HuH-7 (cell line): ENCODE data around the gene ENTPD2.
"Not testable (repeated sequence)": the region's sequence is repeated elsewhere in the genome, so short reads cannot be mapped to it uniquely, and the experiment has no call there.

Source experiments
- DNase-seq: peaks from one replicate; pipeline ENCODE4 v3.0.0; 2011; ENCODE audit warnings: low spot score

The ENTPD2 gene

DNA sequence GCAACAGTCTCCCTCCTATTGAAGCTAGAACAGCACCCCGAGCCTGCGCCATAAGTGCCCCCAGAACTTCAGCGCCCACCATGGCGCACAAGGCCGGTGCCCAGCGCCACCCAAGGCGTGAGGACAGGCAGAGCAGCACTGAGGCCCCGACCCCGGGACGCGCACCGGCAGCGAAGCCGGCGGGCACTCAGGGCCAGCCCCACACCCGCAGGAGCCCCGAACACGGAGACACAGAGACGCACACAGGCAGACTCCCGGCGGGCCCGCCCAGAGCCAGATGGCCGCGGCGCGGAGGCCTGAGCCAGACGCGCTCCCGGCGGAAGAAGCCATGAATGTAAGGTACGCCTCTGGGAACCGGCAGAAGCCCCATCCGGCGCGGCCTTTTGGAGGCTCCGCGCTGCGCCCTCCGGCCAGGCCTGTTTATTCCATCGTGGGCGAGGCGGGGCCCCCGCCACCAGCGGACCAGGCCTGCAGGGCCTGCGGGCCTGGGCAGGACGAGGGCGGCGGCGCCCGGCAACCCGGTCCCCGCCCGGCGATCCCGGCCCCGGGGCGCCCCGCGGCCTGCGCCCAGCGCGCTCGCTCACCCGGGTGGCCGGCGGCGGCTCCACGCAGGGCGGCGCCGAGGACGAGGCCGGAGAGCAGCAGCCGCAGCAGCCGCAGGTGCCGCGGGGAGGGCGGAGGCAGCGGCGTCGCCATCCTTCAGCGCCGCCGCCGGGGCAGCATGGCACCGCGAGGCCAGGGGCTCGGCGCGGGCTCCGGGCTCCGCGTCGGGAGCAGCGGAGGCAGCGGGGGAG lies 8.4 kb downstream of the ENTPD2 start:
- DNase-seq, result peak; percentile 45

DNA sequence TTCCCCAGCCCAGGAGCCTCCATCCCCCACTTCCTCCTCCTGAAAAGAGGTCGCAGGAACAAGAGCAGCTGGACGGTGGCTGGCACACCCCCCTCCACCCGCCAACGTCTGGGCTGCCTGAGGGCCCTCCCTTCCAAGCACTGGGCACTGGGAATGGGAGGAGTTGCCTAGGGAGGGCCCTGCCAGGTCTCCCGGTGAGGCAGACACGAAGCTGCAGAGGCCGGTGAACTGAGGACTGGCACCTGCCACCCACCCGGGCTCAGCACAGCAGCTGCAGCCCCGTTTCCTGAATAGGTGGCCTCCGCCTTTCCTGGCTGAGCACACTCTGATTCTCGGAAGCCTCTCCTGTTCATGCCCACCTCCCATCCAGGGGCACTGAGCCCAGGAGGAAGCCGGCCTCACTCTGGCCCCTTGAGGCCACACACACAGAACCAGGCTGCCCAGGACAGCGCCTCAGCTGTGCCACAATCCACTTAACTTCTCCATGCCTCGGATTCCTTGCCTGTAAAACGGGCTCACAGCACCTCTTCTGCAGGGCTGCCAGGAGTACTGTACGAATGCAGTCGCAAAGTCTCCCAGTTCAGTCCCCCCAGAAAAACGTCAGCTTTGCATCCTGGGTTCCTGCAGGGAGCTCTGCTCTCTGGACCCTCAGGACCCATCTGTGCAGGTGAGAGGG lies 9.2 kb downstream of the ENTPD2 start:
- no peak for DNase-seq

DNA sequence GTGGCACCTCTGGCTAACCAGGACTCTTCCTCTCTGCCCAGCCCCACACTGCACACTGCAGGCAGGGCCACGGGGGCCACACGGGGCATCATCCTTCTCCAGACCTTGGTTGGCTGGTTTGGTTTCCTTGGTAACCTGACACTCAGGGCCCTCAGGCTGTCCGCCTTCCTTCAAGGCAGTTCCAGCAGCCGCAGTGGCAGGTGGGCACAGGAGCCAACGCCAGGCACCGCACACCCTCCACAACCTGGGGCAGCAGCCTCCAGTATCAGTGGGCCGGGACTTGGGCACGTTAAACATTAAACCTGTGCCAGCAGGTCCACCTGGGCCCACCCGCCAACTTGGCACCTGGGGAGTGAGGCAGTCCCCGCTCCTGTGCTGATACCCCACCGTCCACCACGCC lies 9.8 kb downstream of the ENTPD2 start:
- DNase-seq, result no peak

DNA sequence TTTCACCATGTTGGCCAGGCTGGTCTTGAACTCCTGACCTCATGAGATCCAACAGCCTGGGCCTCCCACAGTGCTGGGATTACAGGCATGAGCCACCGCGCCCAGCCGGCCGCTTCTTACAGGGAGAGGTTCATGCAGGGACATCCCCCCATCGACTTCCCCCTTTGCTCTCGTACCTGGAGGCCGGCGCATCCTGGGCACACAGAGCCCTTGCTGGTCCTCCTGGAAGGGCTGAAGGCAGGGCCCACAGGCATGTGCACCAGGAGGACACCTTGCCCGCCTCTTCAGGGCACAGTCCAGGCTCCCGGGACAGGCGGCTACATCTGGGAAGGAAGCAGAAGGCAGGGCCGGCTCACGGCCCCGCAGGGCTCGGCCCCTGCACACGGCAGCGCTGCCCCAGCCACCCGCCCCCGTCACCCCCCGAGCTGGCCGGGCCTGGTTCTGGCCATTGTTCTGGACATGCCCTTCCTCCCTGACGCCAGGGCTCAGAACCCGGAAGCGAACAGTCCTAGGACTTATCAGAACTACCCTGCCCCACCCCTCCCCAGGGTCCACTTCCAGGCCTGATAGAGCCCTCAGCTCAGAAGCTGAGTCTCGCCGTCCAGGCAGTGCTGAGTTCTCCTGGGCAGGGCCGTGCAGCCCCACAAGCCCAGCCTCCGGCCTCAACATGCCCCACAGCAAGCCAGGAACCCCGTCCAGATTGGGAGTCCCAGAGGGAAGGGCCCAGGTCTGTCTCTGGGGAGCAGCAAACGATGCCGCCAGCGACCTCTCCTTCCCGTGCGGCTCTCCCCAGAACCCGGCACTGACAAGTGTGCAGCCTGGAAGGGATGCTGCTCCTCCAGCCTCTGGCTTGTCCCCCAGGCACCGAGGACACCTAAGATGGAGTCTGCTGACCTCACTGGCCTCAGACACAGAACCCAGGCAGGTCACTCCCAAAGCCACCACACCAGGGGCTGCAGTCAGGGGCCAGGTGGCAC lies 10.8 kb downstream of the ENTPD2 start:
- DNase-seq, result no peak

DNA sequence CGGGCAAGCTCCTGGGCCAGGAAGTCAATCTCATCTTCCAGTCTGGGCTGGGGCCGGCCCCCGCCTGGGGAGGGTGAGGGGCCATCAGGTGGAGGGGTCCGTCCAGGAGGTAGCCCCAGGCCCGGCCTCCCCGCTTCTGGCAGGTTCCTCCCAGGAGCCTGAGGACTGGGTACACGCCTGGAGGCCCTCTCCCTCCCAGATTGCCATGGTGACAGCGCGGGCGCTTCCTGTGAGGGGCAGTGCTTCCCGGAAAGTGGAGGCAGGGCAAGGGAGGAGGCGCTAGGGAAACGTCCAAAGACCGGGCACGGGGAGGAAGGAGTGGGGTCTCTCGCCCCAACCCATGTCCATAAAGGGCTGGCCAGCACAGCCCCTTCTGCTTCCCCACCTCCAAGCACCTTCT lies 12.7 kb downstream of the ENTPD2 start:
- DNase-seq, result no peak

DNA sequence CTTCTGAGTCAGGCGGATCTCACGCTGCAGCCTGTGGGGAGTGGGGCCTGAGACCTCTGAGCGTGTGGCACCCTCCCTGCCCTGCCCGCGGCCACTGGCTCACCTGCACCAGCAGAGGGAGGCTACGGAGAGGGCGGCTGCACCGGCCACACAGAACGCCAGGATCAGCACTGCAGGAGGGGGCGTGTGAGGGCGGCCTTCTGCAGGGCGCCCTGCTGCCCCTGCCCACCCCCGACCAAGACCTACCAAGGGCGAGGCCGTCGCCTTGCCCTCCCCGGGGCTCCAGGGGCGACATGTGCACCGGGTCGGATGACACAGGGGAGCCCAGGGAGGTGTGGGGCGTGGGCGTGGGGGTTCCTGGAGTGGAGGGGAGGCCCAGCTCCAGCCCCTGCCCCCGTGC lies 13.3 kb downstream of the ENTPD2 start:
- no peak for DNase-seq

DNA sequence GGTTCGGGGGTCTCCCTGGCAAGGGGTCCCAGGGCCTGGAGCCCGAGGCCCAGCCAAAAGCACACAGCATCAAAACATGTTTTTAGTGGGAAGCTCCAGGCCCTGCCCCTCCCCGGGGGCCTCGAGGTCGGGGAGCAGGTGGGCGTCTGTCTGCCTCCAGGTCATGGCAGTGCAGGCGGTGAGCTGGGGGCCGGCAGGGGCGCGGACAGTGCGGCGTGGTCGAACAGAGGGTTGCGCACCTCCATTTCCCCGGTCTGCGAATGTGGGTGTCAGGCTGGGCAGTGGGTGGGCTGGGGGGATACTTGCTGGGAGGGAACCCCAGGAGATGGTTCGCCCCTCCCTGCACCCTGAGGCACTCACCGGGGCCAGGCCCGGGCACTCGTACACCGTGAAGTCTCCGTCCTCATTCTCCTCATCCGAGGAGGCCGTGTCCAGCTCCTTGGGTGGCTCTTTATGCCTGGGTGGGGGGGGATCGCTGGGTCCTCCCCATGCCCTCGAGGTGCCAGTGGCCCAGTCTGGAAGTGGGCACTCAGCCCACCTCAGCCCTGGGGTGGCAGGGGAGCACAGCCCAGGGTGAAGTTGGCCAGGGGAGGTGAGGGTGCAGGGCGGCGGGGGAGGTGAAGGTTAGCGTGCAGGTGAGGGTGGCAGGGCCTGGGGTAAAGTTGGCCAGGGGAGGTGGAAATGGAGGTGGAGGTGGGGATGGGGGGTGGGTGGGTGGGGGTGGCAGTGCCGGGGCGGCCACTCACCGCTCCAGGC lies 14.1 kb downstream of the ENTPD2 start:
- DNase-seq, result no peak

DNA sequence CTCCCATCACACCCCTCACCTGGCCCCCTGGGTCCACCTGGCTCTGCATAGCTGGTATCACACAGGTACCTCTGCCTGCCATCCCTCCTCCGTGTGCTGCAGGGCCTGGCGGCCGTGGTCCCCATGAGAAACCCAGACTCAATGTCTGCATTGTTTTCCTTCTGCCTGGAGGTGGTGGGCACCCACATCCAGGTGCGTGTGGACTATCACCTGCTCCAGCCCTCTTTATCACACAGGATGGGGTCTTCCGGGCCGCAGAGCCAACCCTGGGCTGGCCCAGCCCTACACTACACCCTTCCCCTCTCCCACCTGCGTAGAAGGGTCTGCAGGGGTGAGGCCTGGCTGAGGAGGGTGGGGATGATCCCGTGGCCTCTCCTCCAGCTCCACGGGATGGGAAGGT lies 14.9 kb downstream of the ENTPD2 start:
- no peak for DNase-seq

DNA sequence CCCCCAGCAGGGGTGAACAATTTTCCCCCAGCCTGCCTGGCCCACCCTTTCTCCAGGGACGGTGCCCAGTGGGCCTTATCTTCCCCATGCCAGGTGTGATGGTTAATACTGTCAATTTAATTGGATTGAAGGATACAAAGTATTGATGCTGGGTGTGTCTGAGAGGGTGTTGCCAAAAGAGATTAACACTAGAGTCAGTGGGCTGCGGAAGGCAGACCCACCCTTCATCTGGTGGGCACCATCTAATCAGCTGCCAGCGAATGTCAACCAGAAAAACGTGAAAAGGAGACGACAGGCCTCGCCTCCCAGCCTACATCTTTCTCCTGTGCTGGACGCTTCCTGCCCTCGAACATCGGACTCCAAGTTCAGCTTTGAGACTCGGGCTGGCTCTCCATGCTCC lies 16.4 kb downstream of the ENTPD2 start:
- no peak for DNase-seq

DNA sequence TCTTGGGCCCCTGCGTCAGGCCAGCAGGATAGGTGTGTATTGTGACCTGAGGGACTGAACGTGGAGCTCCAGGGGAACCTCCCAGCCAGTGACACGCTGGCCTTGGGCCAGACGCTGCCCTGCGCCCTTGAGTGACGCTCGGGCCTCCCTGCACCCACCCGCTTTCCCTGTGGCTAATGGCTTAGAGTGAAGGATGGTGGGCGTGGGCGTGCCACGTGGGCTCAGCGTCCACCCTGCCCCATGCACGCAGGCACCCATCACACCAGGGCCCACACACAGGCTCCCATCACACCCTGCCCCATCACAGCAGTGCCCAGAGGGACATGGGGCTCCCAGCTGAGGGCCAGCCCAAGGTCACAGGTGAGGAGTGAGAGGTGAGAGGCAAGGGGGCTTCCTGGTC lies 16.8 kb downstream of the ENTPD2 start:
- DNase-seq, result no peak

DNA sequence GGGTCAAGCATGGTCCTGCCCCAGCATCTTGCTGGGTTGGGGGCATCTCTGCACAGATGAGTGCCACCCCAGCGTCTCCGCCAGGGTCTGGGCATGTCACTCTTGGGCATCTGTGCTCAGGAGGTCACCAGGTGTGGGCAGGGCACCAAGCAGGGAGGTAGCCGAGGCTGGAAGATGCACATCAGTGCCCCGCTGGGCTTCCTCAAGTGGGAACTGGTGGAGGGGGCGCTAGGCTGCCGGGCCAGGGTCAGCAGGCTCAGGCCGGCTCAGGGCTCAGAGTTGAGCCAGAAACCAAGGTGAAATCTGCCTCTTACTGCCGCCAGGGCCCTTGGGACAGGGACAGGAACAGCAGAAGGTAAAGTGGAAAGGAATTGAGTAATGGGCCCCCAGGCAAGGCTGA lies 17.9 kb downstream of the ENTPD2 start:
- DNase-seq, result no peak

DNA sequence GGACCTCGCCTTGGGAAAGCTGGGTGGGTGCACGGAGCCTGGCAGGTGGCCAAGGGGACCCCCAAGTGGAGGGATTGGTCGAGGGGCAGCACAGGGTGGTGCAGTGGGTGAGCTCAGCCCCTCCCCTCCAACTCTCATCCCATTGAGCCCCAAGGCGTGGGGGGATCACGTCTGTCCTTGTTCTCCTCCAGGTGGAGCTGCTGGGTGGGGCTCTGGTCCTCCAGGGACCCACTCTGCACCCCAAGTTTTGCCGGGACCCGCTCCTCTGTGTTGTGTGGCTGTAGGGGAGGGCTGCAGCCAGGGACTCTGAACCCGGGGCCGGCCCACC lies 18.4 kb downstream of the ENTPD2 start:
- DNase-seq, result no peak

DNA sequence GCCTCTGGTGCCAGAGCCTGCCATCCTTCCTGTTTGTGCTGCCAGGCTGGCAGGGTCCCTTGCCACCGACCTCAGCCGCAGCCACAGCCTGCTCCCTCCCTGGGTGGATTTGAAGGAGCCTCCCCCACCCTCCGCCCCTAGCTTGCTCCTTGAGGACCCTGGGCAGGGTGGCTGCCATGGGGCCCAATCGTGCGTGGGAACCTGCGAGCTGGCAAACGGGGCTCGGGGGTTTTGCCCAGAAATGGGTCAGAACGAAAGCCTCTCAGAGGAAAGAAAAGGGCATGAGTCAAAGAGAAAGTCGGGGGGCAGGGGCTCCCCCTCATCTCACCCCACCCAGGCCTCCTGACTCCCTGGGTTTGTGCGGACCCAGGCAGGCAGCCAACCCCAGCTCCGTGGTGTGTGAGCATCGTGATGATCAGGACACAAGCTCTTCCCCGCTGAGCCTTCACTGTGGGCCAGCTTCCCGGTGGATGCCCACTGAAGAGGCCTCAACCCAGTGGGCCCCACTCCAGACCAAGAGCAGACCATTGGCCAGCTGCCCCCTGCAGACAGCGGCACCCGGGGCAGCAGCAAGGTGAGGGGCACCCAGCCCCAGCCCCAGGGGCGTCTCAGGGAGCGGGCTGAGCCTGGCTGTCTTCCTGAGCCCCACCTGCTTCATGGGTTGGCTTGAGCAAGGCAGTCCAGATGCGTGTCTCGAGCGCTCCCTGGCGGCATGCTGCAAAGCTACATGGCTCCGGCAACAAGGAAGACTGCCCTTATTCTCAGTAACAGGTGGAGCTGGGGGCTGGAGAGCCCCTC lies 19.0 kb downstream of the ENTPD2 start:
- peak; percentile 98 for DNase-seq

DNA sequence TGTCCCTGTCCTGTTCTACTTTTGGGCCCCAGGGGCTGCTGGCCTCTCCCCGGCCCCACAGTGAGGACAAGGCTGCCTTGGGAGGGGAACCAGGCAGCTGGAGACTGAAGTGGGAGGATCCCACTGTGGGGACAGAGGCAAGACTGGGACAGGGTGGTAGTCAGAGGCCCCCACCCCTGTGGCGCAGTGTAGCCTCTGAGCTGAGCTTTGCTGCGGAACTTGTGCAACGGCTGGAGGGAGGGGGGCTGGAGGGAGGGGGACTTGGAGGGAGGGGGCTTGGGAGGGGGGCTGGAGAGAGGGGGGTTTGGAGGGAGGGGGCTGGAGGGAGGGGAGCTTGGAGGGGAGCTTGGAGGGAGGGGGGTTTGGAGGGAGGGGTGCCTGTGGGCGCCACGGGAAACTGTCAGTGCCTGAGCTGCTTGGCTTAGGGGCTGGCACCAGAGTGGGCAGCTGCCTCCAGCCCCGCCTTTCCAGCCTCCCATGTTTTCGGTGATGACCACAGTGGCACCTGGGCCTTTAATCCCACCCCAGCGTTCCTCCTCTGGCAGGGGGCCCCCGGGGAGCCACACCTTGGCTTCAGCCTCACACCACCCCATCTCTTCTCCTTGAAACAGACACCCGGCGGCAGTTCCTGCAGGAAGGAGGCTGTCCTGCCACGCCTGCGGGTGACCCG lies 19.7 kb downstream of the ENTPD2 start:
- DNase-seq, result peak; percentile 48

DNA sequence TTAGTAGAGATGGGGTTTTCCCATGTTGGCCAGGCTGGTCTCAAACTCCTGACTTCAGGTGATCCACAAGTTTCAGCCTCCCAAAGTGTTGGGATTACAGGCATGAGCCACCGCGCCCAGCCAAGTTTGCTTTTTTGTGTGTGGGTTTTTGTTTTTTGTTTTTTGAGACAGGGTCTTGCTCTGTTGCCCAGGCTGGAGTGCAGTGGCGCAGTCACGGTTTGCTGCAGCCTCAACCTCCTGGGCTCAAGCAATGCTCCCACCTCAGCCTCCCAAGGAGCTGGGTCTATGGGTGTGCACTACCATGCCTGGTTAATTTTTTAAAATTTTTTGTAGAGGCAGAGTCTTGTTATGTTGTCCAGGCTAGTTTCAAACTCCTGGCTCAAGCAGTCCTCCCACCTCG lies 20.4 kb downstream of the ENTPD2 start:
- DNase-seq, result not testable (repeated sequence)

DNA sequence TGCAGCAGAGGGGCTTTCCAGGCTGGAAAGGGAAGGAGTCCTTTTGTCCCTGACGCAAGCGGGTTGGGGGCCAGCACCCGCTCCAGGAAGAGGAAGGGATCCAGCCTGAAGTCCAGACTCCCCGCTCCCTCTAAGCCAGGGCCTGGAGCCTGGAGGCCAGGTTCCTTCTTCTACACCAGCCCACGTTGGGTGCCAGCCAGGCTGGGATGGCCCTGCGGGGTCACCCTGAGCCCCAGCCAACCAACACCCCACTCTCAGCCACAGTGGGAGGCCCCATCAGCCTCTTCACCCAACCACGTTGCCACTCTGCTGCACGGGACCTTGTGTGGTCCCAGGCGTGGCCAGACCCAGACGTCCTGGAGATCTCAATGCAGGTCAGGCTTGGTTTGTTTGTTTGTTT lies 21.0 kb downstream of the ENTPD2 start:
- DNase-seq, result no peak

DNA sequence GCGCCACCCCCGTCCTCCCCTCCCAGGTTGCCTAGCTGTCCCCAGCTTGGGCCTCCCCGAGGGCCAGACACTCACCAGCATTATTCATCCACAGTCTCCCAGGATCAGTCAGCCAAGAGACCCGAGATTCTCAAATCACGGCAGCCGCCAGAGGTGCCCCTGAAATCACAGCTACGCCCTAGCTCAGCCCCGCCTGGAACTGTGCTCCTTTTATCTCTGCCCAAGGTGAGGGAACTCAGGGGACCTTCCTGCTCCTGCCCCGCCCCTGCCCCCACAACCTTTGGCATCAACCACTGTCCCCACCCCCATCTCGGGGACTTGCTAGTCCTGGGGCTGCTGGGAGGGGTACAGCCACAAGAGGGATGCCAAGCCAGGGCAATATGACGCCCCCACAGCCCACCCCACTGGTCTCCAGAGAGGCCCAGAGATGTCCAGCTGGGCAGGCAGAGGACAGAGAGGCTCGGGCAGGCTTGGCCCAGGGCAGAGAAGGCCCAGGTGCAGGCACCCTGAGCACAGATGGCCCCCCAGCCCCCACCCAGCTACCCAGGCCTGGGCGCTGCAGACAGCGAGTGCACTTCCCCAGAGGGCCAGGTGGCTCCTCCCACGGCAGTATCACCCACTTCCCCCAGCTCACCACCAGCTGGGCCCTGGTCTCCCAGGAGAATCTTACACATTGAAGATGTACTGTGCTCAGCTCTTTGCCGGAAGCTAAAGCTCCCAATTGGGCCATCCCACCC lies 21.8 kb downstream of the ENTPD2 start, which contains the start of gene FUT7:
Gene FUT7 (minus strand): TSS at position 185 of the 737 bp plus-strand sequence. CDS start 97 bp downstream, at position 88.
- no peak for DNase-seq

DNA sequence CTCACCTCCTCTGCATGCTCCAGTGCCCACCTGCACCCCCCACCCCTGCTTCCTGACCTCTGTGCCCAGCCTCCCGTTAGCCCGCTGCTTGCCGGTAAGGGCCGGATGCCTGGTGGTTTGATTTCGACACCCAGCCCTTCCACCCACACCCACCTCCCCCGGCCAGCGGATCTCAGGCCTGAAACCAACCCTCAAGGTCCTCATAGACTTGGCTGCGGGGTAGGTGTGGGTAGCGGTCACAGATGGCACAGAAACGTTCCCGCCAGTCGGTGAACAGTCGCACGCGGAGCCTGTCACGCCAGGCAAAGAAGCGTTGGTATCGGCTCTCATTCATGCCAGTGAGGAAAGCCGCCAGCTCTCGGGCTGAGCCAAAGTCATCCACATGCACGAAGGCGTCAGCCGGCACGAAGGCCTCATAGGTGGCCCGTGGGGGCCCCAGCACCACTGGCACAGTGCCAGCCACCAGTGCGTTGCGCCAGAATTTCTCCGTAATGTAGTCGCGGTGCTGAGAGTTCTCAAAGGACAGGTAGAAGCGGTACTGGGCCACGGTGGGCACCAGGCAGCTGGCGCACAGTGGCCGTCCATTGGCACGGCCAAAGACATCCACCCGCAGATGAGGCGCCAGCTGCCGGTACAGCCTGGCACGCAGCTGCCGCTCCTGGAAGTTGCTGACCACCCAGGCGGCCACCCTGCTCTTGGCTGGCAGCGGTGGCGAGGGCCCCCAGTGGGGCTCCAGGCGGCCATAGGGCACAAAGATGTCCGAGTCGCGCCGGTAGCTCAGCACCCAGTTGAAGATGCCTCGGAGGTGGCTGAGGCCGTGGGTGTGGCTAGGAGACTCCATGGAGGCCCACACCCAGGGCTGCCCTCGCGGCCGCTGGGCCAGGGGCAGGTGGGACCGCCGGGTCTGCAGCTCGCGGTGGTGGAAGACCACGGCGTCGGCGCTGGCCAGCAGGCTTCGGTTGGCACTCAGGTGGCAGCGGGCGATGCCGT lies 23.0 kb downstream of the ENTPD2 start:
- DNase-seq, result no peak
